Activated naive CD4-positive, alpha-beta T cell treated with anti-CD3 and anti-CD28 coated beads, Interleukin-2, amount 10 ng/mL, durations not matched to agents 7 days and 5 days (primary cell): ENCODE results near the gene ATXN10.
"Not testable (repeated sequence)": the region's sequence is repeated elsewhere in the genome, so short reads cannot be mapped to it uniquely, and the experiment has no call there.

Source experiments
- CTCF ChIA-PET: fragments of 350-600 bp; sonication (Branson Sonifier 250); formaldehyde crosslinking; loops from one replicate; lab custom pipeline; 2021; ENCODE audit warnings: antibody characterized with exemption; lab: Charles Lee
- DNase-seq: peaks from one replicate; pipeline ENCODE4 v3.0.0-alpha.2; 2020
- H3K27ac Mint-ChIP-seq: one replicate; pipeline ENCODE4 v1.8.0; 2021; ENCODE audit warnings: mild to moderate bottlenecking, moderate library complexity, mixed read lengths
- H3K27me3 Mint-ChIP-seq: one replicate; pipeline ENCODE4 v1.8.0; 2021; ENCODE audit warnings: mild to moderate bottlenecking, mixed read lengths
- H3K36me3 Mint-ChIP-seq: one replicate; pipeline ENCODE4 v1.8.0; 2021; ENCODE audit warnings: mixed read lengths
- H3K4me1 Mint-ChIP-seq: one replicate; pipeline ENCODE4 v1.8.0; 2021; ENCODE audit warnings: mixed read lengths
- H3K4me3 Mint-ChIP-seq: one replicate; pipeline ENCODE4 v1.8.0; 2021; ENCODE audit warnings: mild to moderate bottlenecking, moderate library complexity, mixed read lengths
- H3K9me3 Mint-ChIP-seq: one replicate; pipeline ENCODE4 v1.8.0; 2021; ENCODE audit warnings: mixed read lengths

Gene ATXN10

GRCh38 chr22:45678961-45679912 lies 7.6 kb downstream of the ATXN10 start:
- Mint-ChIP-seq H3K4me1 (peaks cover 3% of the 10 kb centered on the region), H3K36me3 (peaks cover 6% of the 10 kb centered on the region), H3K27ac (no peak overlapping the region), H3K27me3 (no peaks in the 10 kb centered on the region), H3K9me3 (no peaks in the 10 kb centered on the region), H3K4me3 (no peak overlapping the region)
- no peak for DNase-seq
- CTCF ChIA-PET: interaction anchor here (0.6 kb wide), 1 partner anchor 53 kb away, joined by 3 read pairs; no protein-coding TSS in a partner anchor

GRCh38 chr22:45680932-45681700 lies 9.5 kb downstream of the ATXN10 start:
- CTCF ChIA-PET: no interaction called here
- H3K27ac Mint-ChIP-seq: no peak overlapping the region
- DNase-seq: no peak

GRCh38 chr22:45682064-45682463 lies 10.4 kb downstream of the ATXN10 start:
- Mint-ChIP-seq H3K4me1 (no peaks in the 10 kb centered on the region), H3K27me3 (no peaks in the 10 kb centered on the region), H3K36me3 (no peaks in the 10 kb centered on the region), H3K27ac (no peak overlapping the region), H3K9me3 (no peaks in the 10 kb centered on the region), H3K4me3 (no peak overlapping the region)
- CTCF ChIA-PET: no interaction called here
- no peak for DNase-seq

More at GRCh38 chr22:45680932-45681700, 9.5 kb downstream of the ATXN10 start:
- Mint-ChIP-seq H3K36me3 (peaks cover 4% of the 10 kb centered on the region), H3K4me1 (no peaks in the 10 kb centered on the region), H3K27me3 (no peaks in the 10 kb centered on the region), H3K9me3 (no peaks in the 10 kb centered on the region), H3K4me3 (no peak overlapping the region)

- H3K9me3 Mint-ChIP-seq, H3K27me3 Mint-ChIP-seq, H3K27ac Mint-ChIP-seq, H3K4me3 Mint-ChIP-seq, CTCF ChIA-PET, H3K36me3 Mint-ChIP-seq, DNase-seq, H3K4me1 Mint-ChIP-seq: not testable (repeated sequence)
Observed at GRCh38 chr22:45682773-45683172, 11.1 kb downstream of the ATXN10 start.

GRCh38 chr22:45683248-45683647 lies 11.6 kb downstream of the ATXN10 start:
- no peak overlapping the region for H3K4me3 Mint-ChIP-seq
- CTCF ChIA-PET: no interaction called here
- no peak for DNase-seq
- H3K27me3 Mint-ChIP-seq: no peaks in the 10 kb centered on the region
- no peak overlapping the region for H3K27ac Mint-ChIP-seq
- H3K9me3 Mint-ChIP-seq: no peaks in the 10 kb centered on the region
- no peaks in the 10 kb centered on the region for H3K4me1 Mint-ChIP-seq
- no peaks in the 10 kb centered on the region for H3K36me3 Mint-ChIP-seq

- CTCF ChIA-PET: no interaction called here
- no peak for DNase-seq
- Mint-ChIP-seq H3K4me3 (no peak overlapping the region), H3K9me3 (no peaks in the 10 kb centered on the region), H3K4me1 (no peaks in the 10 kb centered on the region), H3K36me3 (no peaks in the 10 kb centered on the region), H3K27me3 (no peaks in the 10 kb centered on the region), H3K27ac (no peak overlapping the region)
Observed at GRCh38 chr22:45683680-45684079, 12.0 kb downstream of the ATXN10 start.

GRCh38 chr22:45684169-45684568 lies 12.5 kb downstream of the ATXN10 start:
- H3K4me3 Mint-ChIP-seq: no peak overlapping the region
- H3K4me1 Mint-ChIP-seq: no peaks in the 10 kb centered on the region
- DNase-seq: no peak
- CTCF ChIA-PET: no interaction called here
- H3K36me3 Mint-ChIP-seq: no peaks in the 10 kb centered on the region
- H3K27ac Mint-ChIP-seq: no peak overlapping the region
- no peaks in the 10 kb centered on the region for H3K27me3 Mint-ChIP-seq
- no peaks in the 10 kb centered on the region for H3K9me3 Mint-ChIP-seq

GRCh38 chr22:45684752-45685574 lies 13.3 kb downstream of the ATXN10 start:
- CTCF ChIA-PET: no interaction called here
- Mint-ChIP-seq H3K9me3 (no peaks in the 10 kb centered on the region), H3K27ac (no peak overlapping the region), H3K36me3 (no peaks in the 10 kb centered on the region), H3K27me3 (no peaks in the 10 kb centered on the region), H3K4me3 (no peak overlapping the region), H3K4me1 (no peaks in the 10 kb centered on the region)
- no peak for DNase-seq

- Mint-ChIP-seq H3K4me1 (peaks cover 9% of the 10 kb centered on the region), H3K4me3 (no peak overlapping the region), H3K36me3 (peaks cover 7% of the 10 kb centered on the region), H3K27me3 (no peaks in the 10 kb centered on the region), H3K9me3 (no peaks in the 10 kb centered on the region), H3K27ac (no peak overlapping the region)
- DNase-seq: no peak
- CTCF ChIA-PET: no interaction called here
Observed at GRCh38 chr22:45686004-45686403, 14.4 kb downstream of the ATXN10 start.

GRCh38 chr22:45686836-45687235 lies 15.2 kb downstream of the ATXN10 start:
- Mint-ChIP-seq H3K4me3 (no peak overlapping the region), H3K9me3 (no peaks in the 10 kb centered on the region), H3K36me3 (peaks cover 10% of the 10 kb centered on the region), H3K27me3 (no peaks in the 10 kb centered on the region), H3K4me1 (peaks cover 10% of the 10 kb centered on the region), H3K27ac (no peak overlapping the region)
- DNase-seq: no peak
- CTCF ChIA-PET: no interaction called here

- no peak overlapping the region for H3K27ac Mint-ChIP-seq
- H3K4me3 Mint-ChIP-seq: no peak overlapping the region
- H3K36me3 Mint-ChIP-seq: peaks cover 17% of the 10 kb centered on the region
- no peaks in the 10 kb centered on the region for H3K9me3 Mint-ChIP-seq
- no peak for DNase-seq
- CTCF ChIA-PET: no interaction called here
- H3K4me1 Mint-ChIP-seq: peaks cover 10% of the 10 kb centered on the region
- no peaks in the 10 kb centered on the region for H3K27me3 Mint-ChIP-seq
Observed at GRCh38 chr22:45688600-45689080, 17.0 kb downstream of the ATXN10 start.

- Mint-ChIP-seq H3K4me3 (no peak overlapping the region), H3K36me3 (peaks cover 20% of the 10 kb centered on the region), H3K4me1 (peaks cover 10% of the 10 kb centered on the region), H3K27ac (no peak overlapping the region), H3K27me3 (no peaks in the 10 kb centered on the region), H3K9me3 (no peaks in the 10 kb centered on the region)
- CTCF ChIA-PET: no interaction called here
- DNase-seq: no peak
Observed at GRCh38 chr22:45689211-45689610, 17.6 kb downstream of the ATXN10 start.

- Mint-ChIP-seq H3K27me3 (no peaks in the 10 kb centered on the region), H3K4me1 (peaks cover 10% of the 10 kb centered on the region), H3K36me3 (peaks cover 20% of the 10 kb centered on the region), H3K4me3 (no peak overlapping the region), H3K9me3 (no peaks in the 10 kb centered on the region), H3K27ac (no peak overlapping the region)
- CTCF ChIA-PET: no interaction called here
- DNase-seq: no peak
Observed at GRCh38 chr22:45690008-45690407, 18.4 kb downstream of the ATXN10 start.

- Mint-ChIP-seq H3K27me3 (no peaks in the 10 kb centered on the region), H3K36me3 (peaks cover 28% of the 10 kb centered on the region), H3K9me3 (no peaks in the 10 kb centered on the region), H3K4me3 (no peak overlapping the region), H3K27ac (no peak overlapping the region), H3K4me1 (peaks cover 10% of the 10 kb centered on the region)
- DNase-seq: no peak
- CTCF ChIA-PET: no interaction called here
Observed at GRCh38 chr22:45692549-45692948, 20.9 kb downstream of the ATXN10 start.
